ENCODE results near the gene A1CF.
"Not testable (repeated sequence)": the region's sequence is repeated elsewhere in the genome, so short reads cannot be mapped to it uniquely, and the experiment has no call there.

A1CF gene

DNA sequence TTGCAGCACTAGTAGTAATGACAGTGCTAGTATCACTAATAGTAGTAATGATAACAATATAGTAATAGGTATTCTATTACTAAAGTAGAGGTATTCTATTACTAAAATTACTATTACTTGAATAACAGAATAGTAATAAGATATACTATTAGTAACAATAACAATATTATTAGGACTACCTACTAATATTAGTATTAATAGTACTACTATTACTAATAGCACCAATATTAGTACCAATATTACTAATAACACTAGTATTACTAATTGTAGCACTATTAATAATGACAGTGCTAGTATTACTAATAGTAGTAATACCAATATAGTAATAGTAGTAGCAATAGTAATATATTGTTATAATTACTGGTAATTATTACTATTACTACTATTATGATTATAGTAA, 24.1 kb downstream of the A1CF start:
- DNase-seq, result no peak

DNA sequence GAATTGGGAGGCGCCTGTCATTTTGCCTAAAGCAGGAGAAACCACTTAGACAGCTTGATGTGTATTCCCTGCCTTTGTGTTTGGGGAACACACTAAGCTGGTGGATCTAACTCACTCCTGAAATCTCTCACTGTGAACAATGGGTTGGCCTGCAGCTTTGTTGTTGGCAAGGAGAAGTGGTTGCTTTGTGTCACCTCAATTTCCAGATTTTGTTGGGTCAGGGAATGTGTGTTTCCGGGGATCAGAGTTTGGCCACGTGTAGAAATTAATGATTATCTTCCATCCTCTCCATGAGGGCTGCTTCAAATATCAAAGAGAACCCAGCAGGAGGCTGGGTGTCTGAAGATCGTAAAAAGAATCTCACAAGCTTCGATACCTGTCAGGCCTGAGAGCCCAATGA, 27.8 kb downstream of the A1CF start:
- DNase-seq, result no peak

DNA sequence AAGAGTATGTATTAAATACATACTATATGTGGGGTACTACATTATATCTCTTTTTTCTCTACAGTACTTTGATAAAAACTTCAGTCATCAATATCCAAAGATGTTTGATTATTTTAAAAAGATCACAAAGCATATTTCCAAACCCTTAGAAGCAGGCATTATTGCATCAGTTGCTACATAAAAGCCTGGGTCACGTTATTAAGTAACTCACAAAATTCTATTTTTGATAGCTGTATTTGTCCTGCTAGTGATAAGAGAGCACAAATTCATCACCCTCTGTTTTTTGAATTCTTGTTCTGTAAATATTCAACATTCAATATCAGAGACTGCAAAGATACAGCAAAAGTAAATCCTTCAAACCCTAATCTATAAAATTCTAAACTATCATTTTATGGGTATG, 30.0 kb downstream of the A1CF start:
- DNase-seq, result no peak

DNA sequence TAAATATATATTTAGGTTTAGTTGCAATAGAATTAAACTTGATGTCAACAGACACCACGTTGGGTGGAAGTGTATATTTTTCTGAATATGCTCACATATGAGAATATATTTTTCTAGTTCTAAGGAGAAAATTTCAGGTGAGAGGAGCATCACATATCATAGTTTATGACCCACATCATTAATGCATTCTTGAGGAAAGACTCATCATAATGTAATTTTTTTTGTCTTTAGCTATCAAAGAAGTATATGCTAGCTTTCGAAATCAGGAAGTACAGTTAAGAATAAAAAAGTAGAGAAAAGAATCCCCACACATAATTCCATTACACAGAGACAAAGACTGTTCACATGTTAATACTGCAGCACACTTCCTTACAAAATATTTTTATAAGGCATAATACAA, 30.4 kb downstream of the A1CF start:
- DNase-seq, result no peak

DNA sequence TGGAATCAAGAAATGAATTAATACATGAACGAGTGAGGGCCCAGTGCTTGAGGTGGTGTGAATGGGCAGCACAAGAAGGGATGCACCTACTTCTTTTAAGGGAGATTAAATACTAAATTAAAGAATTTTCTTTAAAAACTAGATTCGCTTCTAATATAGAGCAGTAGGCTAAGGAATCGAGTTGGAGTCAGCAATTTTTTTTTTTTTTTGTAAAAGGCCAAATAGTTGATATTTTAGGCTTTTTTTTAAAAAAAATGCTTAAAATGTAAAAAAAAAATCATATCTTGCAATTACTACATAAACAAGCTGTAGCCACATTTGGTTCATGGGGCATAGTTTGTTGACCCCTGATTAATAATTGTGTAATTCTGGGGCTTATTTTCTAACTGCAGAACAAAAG, 31.9 kb downstream of the A1CF start:
- DNase-seq, result no peak

DNA sequence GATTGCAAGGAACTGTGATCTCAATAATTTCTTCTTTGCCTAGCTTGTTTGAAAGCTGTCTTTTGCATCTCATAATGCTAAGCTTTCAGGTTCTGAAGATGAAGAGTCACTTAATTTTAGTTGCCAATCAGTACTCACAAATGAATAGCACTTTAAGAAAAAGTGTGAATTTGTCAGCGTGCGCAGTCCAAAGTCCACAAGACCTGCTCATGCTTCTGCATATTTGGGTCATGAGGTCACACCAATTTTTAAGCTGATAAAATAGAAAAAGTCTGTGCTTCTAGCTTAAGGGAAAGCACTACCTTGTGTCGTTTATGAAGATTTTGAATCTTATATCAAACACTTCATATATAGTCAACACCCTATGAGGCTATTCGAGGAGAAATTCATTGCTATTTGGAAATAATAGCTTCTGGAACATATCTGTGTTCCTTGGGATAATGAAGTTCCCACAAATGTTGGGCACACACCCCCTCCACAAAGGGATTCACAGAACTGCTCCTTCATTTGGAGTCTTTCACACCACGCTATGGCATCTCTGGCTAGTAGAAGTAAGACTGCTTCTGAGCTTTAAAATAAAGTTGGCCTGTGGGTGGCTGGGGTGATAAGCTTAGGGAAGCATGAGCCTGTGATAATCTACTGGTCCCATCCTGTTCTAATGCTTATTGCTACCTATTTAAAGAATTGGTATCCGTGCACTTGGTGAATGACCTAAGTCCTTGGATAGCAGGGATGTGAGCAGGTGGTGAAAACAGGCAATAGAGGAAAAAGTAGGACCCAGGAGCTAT, 33.3 kb downstream of the A1CF start:
- no peak for DNase-seq

DNA sequence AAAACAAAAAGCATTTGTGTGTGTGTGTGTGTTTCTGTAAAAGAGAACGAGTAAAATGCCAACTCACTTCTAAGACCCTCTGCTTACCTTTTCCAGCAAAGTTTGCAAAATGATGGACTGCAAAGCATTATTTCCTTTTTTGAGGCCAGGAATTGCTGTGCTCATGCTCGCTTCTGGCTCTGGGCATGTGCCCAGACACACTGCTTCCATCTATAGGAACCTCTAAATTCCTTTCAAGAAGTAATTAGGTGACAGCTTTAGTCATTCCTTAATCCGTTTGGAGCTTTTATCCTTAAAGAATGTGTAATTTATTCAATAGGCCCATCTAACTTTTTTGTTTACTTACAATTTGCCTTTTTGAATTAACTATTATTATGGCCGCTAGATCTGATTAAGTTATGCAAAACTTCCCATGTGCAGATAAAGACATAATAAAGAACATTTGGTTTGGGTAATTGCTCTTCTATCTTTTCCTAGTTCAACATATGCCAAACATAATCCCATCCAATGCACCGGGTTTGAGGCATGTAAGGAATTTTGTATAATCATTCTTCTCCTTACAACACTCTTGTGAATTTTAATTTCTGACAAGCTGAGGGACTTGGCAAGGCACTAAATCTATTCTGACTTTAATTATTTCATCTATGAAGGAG, 34.7 kb downstream of the A1CF start:
- no peak for DNase-seq

DNA sequence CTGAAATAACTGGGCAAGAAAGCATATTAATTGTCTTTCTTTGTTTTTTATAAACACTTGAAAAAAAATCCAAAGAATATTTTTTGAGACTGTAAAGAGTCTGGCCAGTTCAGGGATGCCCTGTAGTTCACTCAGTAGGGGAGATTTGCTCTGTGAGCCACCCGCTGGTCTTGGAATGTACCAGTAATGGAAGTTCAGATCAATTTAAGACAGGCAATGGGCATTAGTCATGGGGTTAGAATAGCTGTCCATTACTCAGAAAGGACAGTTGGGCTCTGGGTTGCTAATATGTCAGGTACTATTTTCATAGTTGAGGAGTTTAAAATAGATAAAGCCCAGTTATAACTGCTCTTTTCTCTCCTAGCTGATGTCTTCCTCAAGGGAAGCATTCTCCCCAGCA, 38.7 kb downstream of the A1CF start:
- DNase-seq, result no peak

DNA sequence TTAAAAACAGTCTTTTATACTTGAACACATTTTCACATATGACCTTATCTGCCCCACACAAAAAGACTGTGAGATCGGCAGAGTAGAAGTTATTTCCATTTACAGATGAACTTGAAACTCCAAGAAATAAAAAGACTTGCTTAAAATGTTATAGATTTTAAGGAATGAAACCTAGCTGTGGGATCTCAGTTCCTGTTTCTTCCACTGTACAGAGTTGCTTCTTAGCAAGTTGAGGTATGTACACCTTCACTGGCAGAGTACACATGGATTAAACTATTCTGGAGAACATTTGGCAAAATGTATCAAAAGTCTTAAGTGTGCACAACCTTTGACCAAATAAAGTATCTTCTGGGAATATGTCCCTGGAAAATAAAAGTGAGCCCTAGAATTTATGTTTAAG, 48.3 kb downstream of the A1CF start:
- no peak for DNase-seq

DNA sequence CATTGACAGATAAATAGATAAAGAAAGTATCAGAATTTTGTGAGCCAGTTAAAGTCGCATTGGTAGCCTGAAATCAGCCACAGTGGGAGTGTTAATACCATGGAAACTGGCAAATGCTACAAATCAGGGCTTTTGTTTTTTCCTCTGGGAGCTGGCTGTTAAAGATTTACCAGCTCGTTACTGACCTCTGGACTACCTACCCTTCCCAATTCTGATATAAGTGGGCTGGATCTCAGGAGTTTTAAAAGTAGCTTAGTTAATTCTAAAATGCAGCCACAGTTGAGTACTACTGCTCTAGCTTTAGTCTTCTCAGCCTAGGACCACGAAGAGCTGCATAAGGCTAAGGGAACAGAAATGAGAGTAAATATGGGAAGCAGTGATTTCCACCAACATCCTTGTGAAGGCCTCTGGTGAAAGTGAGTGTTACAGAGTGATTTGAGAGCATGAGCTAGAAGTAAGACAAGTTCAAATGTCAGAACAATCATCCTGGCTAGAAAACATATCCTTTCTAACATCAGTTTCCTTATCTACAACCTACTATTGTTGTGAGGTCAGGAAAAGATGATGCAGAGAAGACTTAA, 53.2 kb downstream of the A1CF start:
- no peak for DNase-seq

DNA sequence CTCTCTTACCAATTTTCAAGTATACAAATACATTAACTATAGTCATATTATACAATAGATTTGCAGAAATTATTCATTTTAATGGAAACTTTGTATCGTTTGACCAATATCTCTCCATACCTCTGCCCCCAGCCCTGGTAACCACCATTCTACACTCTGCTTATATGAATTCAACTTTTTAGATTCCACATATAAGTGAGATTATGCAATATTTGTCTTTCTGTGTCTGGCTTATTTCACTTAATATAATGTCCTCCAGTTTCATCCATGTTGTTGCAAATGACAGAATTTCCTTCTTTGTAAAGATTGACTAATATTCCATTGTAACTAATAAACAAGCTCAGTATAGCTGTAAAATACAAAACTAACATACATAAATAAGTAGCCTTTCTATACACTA, 55.4 kb downstream of the A1CF start:
- DNase-seq, result no peak

DNA sequence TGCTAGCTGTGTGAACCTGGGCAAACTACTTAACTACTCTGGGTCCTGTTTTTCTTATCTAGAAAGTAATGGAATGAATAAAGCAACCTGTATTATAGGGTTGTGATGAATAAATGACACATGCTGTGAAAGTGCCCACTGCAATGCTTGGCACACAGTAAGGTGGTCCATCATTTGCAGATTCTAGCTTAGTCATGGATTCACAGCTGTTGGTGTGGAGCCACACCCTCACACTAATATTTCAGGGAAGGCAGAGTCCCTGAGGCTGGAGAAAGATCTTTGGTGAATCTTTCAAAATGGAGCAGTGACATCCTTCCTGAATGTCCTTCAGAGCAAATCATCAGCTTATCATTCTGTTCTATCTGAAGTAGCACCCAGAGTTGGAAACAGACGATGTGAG, 60.6 kb downstream of the A1CF start:
- DNase-seq, result no peak

DNA sequence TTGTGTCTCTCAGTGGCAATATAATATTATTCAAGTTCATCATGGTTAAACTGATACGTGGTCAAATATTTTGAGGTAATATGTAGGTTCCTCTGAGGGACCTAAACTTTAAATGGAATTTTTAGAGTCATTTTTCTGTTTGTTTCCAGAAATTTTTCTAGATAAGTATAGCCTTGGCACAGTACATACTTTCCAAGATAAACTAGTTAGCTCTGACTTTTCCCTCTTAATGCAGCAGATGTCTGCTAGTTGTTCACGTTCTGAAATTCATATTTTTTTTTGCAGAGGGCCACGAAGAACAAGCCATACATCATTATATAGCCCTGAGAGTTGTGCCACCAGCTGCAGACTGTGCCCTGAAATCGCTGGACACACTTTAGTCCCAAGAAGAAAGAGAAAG, 61.6 kb downstream of the A1CF start:
- no peak for DNase-seq

DNA sequence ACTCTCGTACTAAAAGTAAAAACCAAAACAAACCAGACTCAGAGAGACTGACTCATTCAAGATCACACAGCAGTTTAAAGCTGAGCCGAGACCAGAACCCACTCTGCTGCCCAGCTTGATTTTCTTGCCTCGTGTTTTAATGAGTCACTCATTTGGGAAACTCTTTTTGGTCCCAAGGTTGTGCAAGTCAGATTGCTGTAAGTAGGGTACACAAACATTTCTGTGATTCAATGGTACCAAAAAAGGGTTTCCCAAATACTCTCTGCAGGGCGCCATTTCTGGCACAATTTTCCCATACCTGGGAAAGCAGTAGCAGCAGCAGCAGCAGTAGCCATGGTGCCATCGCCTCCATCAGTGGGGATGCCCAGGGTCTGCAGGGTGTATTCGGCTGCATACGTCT, 75.8 kb downstream of the A1CF start:
- DNase-seq, result no peak

DNA sequence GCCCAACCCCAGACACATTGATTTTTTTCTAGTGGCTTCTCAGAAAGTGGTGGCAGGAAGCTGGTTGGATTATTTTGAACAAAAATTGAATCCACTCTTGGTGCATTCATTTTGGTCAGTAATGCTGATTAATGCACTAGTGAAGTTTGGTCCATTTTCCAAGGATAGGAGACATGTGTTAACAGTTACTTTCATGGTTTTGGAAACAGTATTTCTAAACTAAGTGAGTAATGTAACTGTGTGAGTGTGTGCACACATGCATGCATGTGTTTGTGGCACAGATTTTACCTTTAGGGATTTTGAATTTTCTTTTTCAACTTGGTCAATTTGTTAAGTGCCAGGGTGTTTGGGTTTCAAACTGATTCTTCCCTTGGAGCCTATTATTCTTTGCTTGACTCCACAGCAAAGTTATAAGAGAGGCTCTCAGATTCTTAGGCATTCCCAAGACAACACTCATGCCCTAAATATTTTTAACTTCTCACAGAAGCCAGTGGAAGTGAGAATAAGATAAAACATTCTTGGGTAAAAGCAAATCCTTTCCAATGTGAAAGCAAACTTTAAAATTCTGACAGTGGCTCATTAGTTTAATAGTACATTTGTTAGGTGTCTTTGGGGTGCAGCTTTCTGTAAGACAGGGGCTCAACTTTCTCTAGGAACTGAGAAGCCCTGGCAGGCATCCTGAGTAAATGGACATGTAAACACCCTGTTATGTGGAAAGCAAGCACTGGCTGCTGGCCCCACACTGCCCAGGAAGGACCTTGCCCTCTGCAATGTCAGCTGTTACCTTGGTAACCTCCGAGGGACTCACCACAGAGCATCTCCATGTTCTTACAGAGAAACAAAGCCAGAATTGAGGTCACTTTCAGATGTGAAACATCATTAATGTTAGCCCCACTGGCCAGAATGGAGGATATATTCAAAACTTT, 77.3 kb downstream of the A1CF start:
- DNase-seq, result no peak

DNA sequence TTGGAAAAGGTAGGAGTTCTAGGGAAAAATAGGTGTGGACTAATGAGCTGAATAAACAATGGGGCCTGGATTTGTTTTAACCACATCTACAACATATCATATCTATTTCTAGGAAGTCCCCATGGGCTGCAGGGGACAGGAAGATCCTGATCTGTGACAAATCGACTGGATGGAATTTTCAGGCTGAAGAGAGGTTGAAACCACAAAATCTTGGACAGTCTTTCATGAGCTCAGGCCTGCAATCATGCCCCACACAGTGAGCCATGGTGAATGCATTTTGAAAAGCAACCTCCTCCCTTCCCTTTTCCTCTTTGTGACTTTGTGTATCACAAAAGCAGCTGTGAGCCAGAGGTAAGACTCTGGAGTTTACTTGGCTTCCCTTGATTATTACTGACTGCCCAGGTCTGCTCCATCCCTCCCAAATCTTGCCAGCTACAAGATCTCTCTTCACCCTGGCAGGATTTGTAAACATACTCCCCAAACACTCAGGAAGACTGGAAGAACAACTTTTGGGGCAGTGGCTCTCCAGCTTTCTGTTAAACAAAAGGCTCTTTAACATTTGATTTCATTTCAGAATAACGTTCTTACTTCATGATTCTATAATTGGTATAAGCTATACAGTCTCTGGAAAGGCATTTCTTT, 79.3 kb downstream of the A1CF start:
- no peak for DNase-seq

DNA sequence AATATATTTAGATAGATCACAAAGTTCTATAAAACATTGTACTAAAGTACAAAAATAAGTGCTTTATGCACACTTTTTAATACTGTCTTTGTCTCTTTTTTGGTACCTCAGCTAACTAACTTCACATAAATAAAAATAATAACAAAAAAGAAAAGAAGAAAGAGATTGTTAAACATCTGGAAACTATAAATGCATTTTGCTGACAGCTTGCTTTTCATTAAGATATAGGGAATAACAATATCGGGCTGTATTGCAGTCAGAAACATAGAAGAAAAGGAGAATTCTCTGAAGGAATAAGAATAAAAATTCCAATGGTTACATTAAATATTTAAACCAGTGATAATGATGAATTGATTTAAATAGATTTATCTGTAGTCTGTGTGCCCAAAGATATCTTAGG, 85.8 kb downstream of the A1CF start:
- DNase-seq, result no peak

DNA sequence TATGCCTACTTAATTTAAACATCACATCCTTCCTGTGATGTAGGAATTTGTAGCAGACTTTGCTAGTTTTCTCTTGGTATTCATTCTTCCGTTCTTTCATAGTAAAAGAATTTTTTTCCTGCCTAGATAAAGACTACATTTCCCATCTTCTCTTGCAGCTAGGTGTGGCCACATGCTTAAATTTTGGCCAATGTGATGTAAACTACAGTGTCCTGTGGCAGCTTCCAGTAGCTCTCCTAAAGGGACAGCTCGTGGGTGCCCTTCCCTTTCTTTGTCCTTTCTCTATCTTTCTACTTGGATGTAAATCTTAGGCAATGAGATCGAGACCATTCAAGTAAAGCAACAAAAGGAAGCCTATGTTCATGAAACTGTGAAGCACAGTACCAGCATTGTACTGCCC, 87.1 kb downstream of the A1CF start:
- DNase-seq, result no peak

DNA sequence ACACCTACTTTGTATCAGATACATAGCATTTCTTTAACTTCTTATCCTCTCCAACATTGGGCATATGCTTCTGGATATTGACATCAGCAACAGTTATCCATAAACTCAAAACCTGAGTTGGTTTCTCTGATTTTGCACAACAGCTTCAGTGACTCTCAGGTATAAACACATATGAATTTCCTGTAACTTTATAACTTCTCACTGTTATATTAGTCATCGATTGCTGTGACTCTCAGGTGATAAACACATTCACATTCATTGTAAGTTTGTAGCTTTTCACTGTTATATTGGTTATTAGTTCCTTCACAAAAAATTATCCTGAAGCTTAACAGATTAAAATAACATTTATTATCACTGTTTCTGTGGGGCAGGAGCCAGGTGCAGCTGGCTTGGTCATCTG, 88.7 kb downstream of the A1CF start:
- no peak for DNase-seq

DNA sequence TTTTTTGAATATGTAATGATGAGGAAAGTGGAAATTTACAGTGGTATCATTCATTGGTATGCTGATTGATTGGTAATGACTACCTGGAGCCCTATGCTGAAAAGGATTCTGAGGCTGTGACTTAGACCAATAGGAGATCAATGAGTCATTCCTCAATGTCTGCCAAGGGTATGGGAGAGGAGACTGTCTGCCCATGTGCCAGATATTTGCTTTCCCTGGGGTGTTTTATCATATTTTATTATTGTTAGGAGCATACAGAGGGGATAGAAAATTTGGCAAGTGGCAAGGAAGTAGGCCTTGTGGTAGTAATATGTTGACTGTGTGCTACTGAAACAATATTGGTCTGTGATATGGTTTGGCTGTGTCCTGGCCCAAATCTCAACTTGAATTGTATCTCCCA, 90.9 kb downstream of the A1CF start:
- no peak for DNase-seq

DNA sequence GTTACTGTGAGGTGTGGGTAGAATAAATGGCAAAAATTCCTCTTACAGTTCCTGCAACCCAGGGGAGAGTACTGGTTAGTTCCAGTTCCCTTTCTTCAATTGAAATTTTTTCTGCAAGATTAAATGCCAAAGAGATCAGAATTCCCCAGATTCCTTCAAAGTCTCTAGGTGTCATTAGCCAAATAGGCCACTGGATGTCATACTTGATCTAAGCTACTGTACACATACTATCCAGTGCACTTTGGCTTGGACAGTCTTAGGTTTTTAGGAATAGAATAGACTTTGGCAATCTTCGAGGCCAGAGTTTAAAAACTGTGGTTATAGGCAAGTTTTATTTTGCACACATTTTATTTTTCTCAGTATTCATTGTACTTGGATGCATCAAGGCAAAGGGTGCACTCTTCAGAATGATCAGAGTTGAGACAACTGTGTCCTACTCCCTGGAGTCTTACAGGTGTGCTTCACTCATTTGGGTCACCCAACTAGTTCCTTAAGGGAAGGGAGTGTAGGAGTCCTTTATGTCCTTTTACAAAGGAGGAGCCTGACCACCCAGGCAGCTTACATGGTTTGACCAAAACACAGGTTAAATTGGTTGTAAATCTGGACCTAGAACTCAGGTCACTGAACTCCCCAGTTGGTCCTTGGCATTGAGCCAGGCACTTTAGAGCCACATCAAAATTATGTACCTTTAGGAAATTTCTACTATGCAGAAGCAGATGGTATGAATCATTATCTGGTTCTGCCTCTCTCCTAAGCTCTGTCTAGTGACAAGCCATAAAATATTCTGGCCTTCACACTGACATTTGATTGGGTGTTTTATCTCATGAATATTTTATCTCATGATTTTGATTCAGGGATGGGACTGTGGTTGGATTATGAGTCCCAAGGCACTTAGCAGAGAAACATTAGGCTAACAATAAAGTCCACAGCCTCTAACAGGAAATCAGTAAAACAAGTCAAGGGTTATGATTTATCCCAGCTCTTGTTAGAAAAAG, 96.2 kb downstream of the A1CF start:
- no peak for DNase-seq

DNA sequence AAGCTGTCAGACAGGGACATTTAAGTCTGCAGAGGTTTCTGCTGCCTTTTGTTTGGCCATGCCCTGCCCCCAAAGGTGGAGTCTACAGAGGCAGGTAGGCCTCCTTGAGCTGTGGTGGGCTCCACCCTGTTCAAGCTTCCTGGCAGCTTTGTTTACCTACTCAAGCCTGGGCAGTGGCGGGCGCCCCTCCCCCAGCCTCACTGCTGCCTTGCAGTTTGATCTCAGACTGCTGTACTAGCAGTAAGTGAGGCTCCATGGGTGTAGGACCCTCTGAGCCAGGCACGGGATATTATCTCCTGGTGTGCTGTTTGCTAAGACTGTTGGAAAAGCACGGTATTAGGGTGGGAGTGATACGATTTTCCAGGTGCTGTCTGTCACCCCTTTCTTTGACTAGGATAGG, 97.5 kb downstream of the A1CF start:
- not testable (repeated sequence) for DNase-seq

Measured in right forelimb (tissue), 1 donor.